Gastroesophageal sphincter (tissue), 4 donors: ENCODE results near the gene RPS6KA4. TPM values are rescaled to one million over a fixed set of nuclear protein-coding genes. Genes with fewer than 3 reads are reported as not detected.

Source experiments
- ATAC-seq: fragments of 150-250 bp; one replicate; pipeline ENCODE4 v1.9.1; 2016; ENCODE audit warnings: mild to moderate bottlenecking, moderate library complexity
- H3K27ac ChIP-seq, 4 donors: fragments of 200-600 bp; sonication (generic) in 3 of 4; 1 replicate in 3 of 4; 2 replicates in 1 of 4; pipeline ENCODE4 v1.5.1; 2016 to 2019
- H3K27me3 ChIP-seq: fragments of 200-600 bp; sonication (generic); one replicate; pipeline ENCODE4 v1.5.1; 2019
- H3K36me3 ChIP-seq, 2 donors: fragments of 200-600 bp; sonication (generic); one replicate each; pipeline ENCODE4 v1.5.1; 2019; ENCODE audit warnings: control low read depth in 1 of 2
- H3K4me1 ChIP-seq, 3 donors: fragments of 200-600 bp; sonication (generic); 1 replicate in 2 of 3; 2 replicates in 1 of 3; pipeline ENCODE4 v1.5.1; 2016 to 2019; ENCODE audit warnings: control low read depth in 2 of 3
- H3K4me3 ChIP-seq, 2 donors: fragments of 200-600 bp; sonication (generic); one replicate each; pipeline ENCODE4 v1.5.1; 2019; ENCODE audit warnings: mild to moderate bottlenecking in 1 of 2, moderate library complexity in 1 of 2
- H3K9me3 ChIP-seq, 3 donors: fragments of 200-600 bp; sonication (generic); one replicate each; pipeline ENCODE4 v1.5.1; 2017 to 2019; ENCODE audit warnings: control low read depth in 2 of 3
- CTCF ChIP-seq, 4 experiments: fragments of 200-600 bp in 2 of 4; fragments of 450-650 bp in 2 of 4; sonication (generic) in 1 of 4; IDR thresholded peaks; one replicate each; pipeline ENCODE4 v1.5.1; 2017 to 2019; ENCODE audit warnings: antibody characterized with exemption in 4 of 4, mild to moderate bottlenecking in 2 of 4, moderate library complexity in 2 of 4
- EP300 ChIP-seq: sonication (generic); formaldehyde crosslinking; IDR thresholded peaks from one replicate; pipeline ENCODE4 v1.6.1; 2017; ENCODE audit warnings: antibody characterized with exemption, mild to moderate bottlenecking
- POLR2A ChIP-seq, 2 donors: fragments of 450-650 bp; IDR thresholded peaks; one replicate each; pipeline ENCODE4 v1.6.1; 2017; ENCODE audit warnings: antibody characterized with exemption in 2 of 2, mild to moderate bottlenecking in 2 of 2, moderate library complexity in 1 of 2
- POLR2AphosphoS5 ChIP-seq: sonication (generic); formaldehyde crosslinking; IDR thresholded peaks from one replicate; pipeline ENCODE4 v1.6.1; 2017; ENCODE audit warnings: antibody characterized with exemption
- WGBS, 2 donors: methylation state at CpG; one replicate each; pipeline ENCODE4 v1.1.5; 2018; ENCODE audit warnings: low coverage in 1 of 2; 5-methylcytosine and 5-hydroxymethylcytosine counted together
- total RNA-seq, 4 donors: library from RNA; depleted of rRNA; stranded (reverse); fragments of >200 nt; gene quantifications; one replicate each; pipeline ENCODE4 v1.1.0, GENCODE V29; 2016

The RPS6KA4 gene
- total RNA-seq, 4 donors from 2014 or later: 21.2 to 44.2 (median 28.3) TPM

- H3K27me3 ChIP-seq: no peaks in the 10 kb centered on the region
- ATAC-seq: no peak
- WGBS, 2 donors: 81 to 100% methylated on average over 2 to 5 of the region's 18 CpGs
Observed at GRCh38 chr11:64351136-64351631, 7.8 kb upstream of the RPS6KA4 start.

GRCh38 chr11:64352099-64352994 is 6.6 kb upstream of the RPS6KA4 start:
- no CpG with 5 or more reads among the region's 33 CpGs for WGBS, 2 donors

More at GRCh38 chr11:64351136-64351631, 7.8 kb upstream of the RPS6KA4 start:
- H3K36me3 ChIP-seq: no peaks in the 10 kb centered on the region
- H3K4me1 ChIP-seq: peaks cover 0 to 19% (median 4%) of the 10 kb centered on the region in 3 donors
- H3K4me3 ChIP-seq: no peak overlapping the region
- no peak overlapping the region for H3K27ac ChIP-seq
- TF ChIP-seq POLR2A (IDR thresholded peaks at IDR 0.05): no peak
- TF ChIP-seq POLR2AphosphoS5: no peak
- TF ChIP-seq EP300: no peak
- no peak for TF ChIP-seq CTCF (IDR thresholded peaks at IDR 0.05)
- H3K9me3 ChIP-seq: no peaks in the 10 kb centered on the region

GRCh38 chr11:64352995-64353714 is 5.8 kb upstream of the RPS6KA4 start:
- no peak for TF ChIP-seq POLR2AphosphoS5
- TF ChIP-seq CTCF (IDR thresholded peaks at IDR 0.05): no peak
- TF ChIP-seq EP300: no peak
- no peak for TF ChIP-seq POLR2A (IDR thresholded peaks at IDR 0.05)
- H3K9me3 ChIP-seq: no peaks in the 10 kb centered on the region
- H3K4me1 ChIP-seq: peaks cover 0 to 31% (median 9%) of the 10 kb centered on the region in 3 donors
- WGBS, 2 donors: 77% methylated on average over 6 of the region's 34 CpGs; no CpG with 5 or more reads in 1 of the 2 donors
- H3K36me3 ChIP-seq: no peaks in the 10 kb centered on the region
- ATAC-seq: no peak
- no peak overlapping the region for H3K4me3 ChIP-seq
- no peak overlapping the region for H3K27ac ChIP-seq
- no peaks in the 10 kb centered on the region for H3K27me3 ChIP-seq

More at GRCh38 chr11:64352099-64352994, 6.6 kb upstream of the RPS6KA4 start:
- Histone ChIP-seq H3K27ac (no peak overlapping the region), H3K4me3 (no peak overlapping the region), H3K36me3 (no peaks in the 10 kb centered on the region), H3K27me3 (no peaks in the 10 kb centered on the region), H3K9me3 (no peaks in the 10 kb centered on the region), H3K4me1 (peaks cover 0 to 23% (median 4%) of the 10 kb centered on the region in 3 donors)
- ATAC-seq: no peak
- no peak for TF ChIP-seq POLR2A (IDR thresholded peaks at IDR 0.05)
- no peak for TF ChIP-seq POLR2AphosphoS5
- TF ChIP-seq EP300: no peak
- no peak for TF ChIP-seq CTCF (IDR thresholded peaks at IDR 0.05)

GRCh38 chr11:64353715-64354506 is 5.1 kb upstream of the RPS6KA4 start:
- Histone ChIP-seq H3K36me3 (no peaks in the 10 kb centered on the region), H3K4me1 (peaks cover 0 to 37% (median 13%) of the 10 kb centered on the region in 3 donors), H3K27ac (no peak overlapping the region), H3K9me3 (no peaks in the 10 kb centered on the region), H3K27me3 (no peaks in the 10 kb centered on the region), H3K4me3 (no peak overlapping the region)
- no CpG with 5 or more reads among the region's 20 CpGs for WGBS, 2 donors
- no peak for TF ChIP-seq CTCF (IDR thresholded peaks at IDR 0.05)
- no peak for TF ChIP-seq EP300
- no peak for TF ChIP-seq POLR2A (IDR thresholded peaks at IDR 0.05)
- TF ChIP-seq POLR2AphosphoS5: no peak
- no peak for ATAC-seq
